HS-5 (cell line): ENCODE measurements around the gene PAXX.

ENCODE experiments used
- DNase-seq: peaks from one replicate; pipeline ENCODE4 v3.0.0-alpha.2; 2012; ENCODE audit warnings: low read depth

The PAXX gene

GRCh38 chr9:137018761-137019559 is 26.7 kb downstream of the PAXX start:
- no peak for DNase-seq

DNA sequence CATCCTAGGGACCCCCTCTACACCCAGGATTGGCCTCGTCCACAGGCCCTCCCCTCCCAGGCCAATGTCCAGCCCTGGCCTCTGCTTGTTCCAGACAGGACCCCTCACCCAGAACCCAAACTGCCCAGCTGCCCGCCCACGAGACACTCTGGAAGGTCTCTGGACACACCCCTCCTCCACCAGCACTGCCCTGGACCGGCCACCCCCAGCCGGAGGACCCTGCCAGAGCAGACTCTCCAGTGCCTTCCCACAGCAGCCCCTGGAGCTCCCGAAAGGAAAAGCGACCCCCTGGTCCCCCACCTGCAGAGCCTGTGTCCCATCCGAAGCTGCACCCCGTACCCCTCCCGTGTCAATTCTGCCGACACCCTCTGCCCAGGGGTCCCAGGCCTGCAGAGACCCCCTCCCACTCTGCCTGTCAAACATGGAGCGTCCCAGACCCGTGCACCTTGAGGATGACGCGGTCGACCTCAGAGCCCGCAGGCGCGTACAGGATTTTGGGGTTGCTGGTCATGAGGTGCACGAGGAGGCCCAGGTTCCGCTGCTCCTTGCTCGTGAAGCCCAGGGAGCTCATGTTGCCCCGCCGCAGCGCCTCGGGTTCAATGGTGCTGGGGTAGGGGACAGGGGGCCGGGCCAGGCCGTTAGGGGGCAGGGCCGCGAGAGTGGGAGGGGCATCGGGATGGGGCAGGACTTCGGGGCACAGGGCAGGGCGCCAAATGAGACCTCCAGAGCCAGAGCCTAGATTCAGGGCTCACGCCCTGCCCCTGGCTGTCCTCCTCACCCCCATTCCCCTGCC is 27.9 kb downstream of the PAXX start:
- no peak for DNase-seq

- no peak for DNase-seq
Observed at GRCh38 chr9:137020771-137021567, 28.7 kb downstream of the PAXX start.

- no peak for DNase-seq
Observed at GRCh38 chr9:137021568-137021978, 29.4 kb downstream of the PAXX start.

GRCh38 chr9:137021979-137022661 is 29.9 kb downstream of the PAXX start:
- no peak for DNase-seq

DNA sequence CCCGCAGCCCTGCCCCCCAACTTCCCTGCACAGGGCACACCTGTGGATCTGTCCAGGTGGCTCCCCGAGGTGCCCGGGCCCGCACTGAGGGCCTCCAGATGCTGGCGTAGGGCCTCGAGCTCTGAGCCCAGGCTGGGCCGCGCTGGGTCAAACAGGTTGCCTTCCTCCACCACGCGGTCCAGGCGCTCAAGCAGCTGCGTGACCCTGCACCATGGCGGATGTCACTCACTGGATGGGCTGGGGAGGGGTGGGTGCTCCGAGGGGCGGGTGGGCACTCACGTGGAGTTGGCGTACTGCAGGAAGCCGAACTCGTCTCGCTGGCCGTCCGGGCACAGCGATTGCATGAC is 30.4 kb downstream of the PAXX start:
- DNase-seq = no peak

DNA sequence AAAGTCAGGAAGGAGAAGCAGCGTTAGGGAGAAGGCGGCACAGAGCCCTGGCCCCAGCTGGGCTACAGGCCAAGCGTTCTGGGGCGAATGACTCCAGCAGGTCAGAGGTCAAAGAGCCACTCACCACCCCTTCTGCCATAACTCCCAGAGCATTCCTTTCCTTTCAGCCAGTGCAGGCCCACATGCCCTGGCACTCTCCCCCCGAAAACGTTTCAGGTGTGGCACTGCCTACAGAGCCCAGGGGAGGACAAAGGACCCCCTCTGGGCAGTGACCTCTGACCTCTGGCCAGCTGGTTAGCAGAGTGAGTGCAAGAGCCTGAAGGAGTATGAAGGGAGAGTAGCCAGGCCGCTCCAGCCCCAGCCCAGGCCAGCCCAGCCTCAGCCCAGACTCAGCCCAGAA is 30.9 kb downstream of the PAXX start:
- DNase-seq = no peak

DNA sequence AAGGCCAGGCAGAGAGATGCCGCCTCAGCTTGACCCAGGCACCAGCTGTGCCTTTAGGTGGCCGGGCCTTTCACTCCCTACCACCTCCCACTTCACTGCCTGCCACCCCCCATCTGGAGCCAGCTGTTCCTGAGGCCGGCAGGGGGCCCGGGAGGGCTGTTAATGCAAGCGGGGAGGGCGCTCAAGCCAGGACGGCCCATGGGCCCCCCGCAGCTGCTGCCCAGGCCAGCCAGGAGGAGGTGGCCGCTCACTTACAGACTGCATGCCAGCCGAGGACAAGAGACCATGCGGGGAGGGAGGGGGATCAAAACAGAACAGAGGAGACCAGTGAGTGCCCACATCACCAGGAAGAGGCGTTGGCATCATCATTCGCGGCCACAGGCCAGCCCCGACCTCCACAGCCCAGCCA is 31.4 kb downstream of the PAXX start:
- DNase-seq = no peak

DNA sequence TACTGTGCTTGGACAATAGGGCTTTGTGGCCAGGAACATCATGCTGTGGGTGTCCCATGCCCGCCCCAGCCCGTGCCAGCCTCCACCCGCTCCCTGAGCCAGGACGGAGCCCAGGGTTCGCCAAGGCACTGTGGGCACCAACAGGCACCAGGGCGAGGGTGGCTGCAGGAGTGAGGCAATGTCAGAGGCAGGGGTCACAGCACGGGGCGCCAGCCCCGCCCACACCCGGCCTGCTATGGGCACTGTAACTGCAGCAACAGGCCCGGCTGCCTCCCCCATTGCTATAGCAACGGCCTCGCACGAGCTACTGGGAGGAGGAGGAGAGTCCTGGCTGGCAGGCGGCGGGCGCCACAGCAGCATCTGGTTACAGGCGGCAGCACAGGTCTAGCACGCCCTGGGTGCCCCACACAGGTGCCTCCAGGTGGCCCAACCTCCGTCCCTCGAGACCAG is 33.3 kb downstream of the PAXX start:
- no peak for DNase-seq

DNA sequence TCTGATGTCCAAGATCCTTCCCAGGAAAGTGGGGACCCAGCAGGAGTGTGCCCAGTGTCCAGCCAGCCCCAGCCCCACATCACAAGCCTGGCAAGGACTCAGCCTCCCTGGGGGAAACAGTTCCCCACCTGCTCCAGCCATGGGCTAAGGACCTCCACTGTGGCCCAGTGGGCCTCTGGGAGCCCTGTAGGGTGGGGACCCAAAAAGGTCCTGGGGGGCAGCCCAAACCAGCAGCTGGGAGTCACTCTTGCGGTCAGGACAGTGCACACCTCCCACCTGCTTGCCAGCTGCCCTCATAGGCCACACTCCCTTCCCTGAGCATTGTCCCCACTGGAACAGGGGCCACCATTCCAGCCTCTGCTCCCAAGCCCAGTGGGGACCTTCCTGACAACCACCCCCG is 34.2 kb downstream of the PAXX start:
- no peak for DNase-seq

DNA sequence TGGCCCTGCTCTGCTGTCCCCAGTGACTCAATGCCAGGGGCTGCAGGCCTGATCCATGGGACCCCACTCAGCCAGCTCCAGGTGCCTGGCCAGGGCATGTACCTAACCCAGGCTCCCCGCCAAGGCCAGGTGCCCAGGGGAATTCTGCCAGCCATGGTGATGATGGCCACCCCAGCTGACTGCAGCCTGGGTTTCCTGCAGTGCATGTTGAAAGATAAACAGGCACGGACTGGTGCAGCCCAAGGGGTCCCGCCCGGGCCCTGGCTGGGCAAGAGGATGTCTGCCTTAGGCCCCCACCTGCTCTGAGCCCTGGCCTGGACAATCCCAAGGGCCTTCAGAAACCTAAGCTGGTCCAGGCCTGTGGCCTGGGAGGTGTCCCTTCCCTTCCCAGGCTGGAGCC is 34.6 kb downstream of the PAXX start:
- DNase-seq = no peak

- DNase-seq = no peak
Observed at GRCh38 chr9:137027369-137028262, 35.4 kb downstream of the PAXX start, which contains the start of gene ABCA2. TSS of gene ABCA2 (minus strand) at chr9:137028237. CDS start at chr9:137028140, 97 bp downstream.

- DNase-seq = no peak
Observed at GRCh38 chr9:137028263-137029057, 36.2 kb downstream of the PAXX start.

DNA sequence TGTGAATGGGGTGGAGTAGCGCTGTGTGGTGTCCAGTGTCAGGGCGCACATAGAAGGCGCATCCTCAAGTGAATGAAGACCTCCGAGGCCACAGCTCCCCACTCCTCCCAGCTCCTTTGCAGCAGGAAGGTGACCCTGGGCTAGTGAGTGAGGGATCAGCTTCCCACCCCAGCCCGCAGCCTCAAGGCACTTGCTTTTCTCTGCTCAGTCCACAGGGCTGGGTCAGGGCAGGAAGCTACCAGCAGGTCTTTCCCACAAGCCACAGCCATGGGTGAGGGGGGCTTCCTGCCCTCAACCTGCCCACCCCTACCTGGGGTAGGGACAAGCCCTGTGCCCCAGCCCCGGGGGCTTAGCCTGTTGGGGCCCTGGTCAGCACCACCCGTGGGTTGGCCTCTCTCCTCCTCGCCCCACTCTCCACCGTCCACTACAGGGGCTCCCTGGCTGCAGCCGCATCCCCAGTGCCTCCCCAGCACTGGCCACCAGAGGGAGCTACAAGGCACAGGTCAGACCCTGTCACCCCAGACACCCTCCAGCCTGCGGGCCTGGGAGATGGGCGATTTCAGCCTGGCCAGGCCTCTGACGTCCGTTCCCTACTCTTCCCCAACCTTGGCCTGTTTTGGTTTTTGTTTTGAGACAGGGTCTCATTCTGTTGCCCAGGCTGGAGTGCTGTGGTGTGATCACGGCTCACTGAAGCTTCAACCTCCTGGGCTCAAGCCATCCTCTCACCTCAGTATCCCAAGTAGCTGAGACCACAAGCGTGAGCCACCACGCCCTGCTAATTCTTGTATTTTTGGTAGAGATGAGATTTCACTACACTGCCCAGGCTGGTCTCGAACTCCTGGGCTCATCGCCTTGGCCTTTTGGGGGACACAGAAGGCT is 37.1 kb downstream of the PAXX start:
- DNase-seq = no peak

DNA sequence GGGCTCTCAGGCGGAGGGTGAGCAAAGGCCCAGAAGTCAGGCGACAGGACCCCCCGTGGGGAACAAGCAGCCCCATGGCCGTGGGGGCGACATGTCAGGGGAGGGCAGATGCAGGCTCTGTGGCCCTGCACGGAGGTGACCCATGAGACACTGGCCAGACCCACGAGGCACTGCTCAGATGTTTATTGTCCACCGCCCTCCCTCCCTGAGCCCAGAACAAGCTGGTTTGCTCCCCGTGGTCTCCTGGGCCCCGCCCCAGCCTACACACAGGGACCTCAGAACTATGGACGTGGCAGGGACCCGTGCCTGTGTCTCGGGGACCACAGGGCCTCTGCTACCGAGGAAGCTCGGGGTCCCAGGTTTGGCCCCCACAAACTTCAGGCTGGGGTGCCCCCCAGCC is 37.8 kb downstream of the PAXX start:
- DNase-seq = no peak

- DNase-seq = no peak
Observed at GRCh38 chr9:137030538-137031527, 38.6 kb downstream of the PAXX start.

DNA sequence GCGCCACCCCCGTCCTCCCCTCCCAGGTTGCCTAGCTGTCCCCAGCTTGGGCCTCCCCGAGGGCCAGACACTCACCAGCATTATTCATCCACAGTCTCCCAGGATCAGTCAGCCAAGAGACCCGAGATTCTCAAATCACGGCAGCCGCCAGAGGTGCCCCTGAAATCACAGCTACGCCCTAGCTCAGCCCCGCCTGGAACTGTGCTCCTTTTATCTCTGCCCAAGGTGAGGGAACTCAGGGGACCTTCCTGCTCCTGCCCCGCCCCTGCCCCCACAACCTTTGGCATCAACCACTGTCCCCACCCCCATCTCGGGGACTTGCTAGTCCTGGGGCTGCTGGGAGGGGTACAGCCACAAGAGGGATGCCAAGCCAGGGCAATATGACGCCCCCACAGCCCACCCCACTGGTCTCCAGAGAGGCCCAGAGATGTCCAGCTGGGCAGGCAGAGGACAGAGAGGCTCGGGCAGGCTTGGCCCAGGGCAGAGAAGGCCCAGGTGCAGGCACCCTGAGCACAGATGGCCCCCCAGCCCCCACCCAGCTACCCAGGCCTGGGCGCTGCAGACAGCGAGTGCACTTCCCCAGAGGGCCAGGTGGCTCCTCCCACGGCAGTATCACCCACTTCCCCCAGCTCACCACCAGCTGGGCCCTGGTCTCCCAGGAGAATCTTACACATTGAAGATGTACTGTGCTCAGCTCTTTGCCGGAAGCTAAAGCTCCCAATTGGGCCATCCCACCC is 39.9 kb downstream of the PAXX start, which contains the start of gene FUT7:
Gene FUT7 (minus strand): TSS at position 185 of the 737 bp plus-strand sequence. CDS start 97 bp downstream, at position 88.
- DNase-seq = no peak
